ENCODE measurements around the gene SNAI3.

DNA sequence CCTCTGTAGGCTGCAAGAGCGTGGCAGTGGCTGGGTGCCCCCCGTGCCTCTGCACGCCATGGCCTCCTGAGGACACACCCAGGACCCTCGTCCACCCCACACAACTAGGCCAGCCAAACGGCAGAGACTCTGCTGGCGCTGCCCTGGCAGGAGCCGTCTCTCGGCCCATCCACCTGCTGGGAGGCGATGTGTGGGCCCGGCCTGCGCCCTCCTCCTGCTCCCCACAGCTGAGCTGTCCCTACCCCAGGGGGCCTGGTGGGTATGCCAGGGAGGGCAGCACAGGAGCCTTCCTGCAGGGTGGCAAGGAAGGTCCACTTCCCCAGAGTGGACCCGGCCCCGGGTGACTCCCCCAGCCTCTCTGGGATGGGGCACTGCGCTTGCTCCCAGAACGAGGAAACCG is 12.9 kb upstream of the SNAI3 start:
- TF ChIP-seq, protein P1, sequence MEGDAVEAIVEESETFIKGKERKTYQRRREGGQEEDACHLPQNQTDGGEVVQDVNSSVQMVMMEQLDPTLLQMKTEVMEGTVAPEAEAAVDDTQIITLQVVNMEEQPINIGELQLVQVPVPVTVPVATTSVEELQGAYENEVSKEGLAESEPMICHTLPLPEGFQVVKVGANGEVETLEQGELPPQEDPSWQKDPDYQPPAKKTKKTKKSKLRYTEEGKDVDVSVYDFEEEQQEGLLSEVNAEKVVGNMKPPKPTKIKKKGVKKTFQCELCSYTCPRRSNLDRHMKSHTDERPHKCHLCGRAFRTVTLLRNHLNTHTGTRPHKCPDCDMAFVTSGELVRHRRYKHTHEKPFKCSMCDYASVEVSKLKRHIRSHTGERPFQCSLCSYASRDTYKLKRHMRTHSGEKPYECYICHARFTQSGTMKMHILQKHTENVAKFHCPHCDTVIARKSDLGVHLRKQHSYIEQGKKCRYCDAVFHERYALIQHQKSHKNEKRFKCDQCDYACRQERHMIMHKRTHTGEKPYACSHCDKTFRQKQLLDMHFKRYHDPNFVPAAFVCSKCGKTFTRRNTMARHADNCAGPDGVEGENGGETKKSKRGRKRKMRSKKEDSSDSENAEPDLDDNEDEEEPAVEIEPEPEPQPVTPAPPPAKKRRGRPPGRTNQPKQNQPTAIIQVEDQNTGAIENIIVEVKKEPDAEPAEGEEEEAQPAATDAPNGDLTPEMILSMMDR (IDR thresholded peaks at IDR 0.05; ENCODE audit: insufficient read depth, low read length, poor library complexity, severe bottlenecking): no peak
- no peak for TF ChIP-seq EZH2phosphoT487 (conservative IDR thresholded peaks at IDR 0.05; ENCODE audit: low read length)

All from SU-DHL-6 (cell line).